Measurements from ENCODE around the gene SOCS2.

GRCh38 chr12:93581370-93581769 is 8.9 kb downstream of the SOCS2 start:
- TF ChIP-seq CTCF (IDR thresholded peaks at IDR 0.05) (no peak), POLR2A (IDR thresholded peaks at IDR 0.05) (no peak)

Data from right lobe of liver (tissue), 4 donors.